GM13977 (cell line): Measurements from ENCODE around the gene SSC5D.

Experiments used
- DNase-seq: peaks from one replicate; pipeline ENCODE4 v3.0.0; 2012; ENCODE audit warnings: low spot score
- CTCF ChIP-seq: IDR thresholded peaks from 2 replicates; pipeline ENCODE4 v1.5.1; 2012; ENCODE audit warnings: mild to moderate bottlenecking, control low read depth; ENCODE audit not compliant: insufficient read depth; ENCODE audit errors: extremely low read depth, missing control alignments
- in situ Hi-C: fragments of 300-500 bp; cut with MboI; formaldehyde crosslinking; loops from one replicate; pipeline ENCODE4 v1.12.0; 2022; ENCODE audit warnings: low sequenced_read_pairs, low pct_unique_long_range_greater_than_20kb, mixed read lengths, inconsistent platforms; ENCODE audit not compliant: unreplicated experiment

The SSC5D gene

DNA sequence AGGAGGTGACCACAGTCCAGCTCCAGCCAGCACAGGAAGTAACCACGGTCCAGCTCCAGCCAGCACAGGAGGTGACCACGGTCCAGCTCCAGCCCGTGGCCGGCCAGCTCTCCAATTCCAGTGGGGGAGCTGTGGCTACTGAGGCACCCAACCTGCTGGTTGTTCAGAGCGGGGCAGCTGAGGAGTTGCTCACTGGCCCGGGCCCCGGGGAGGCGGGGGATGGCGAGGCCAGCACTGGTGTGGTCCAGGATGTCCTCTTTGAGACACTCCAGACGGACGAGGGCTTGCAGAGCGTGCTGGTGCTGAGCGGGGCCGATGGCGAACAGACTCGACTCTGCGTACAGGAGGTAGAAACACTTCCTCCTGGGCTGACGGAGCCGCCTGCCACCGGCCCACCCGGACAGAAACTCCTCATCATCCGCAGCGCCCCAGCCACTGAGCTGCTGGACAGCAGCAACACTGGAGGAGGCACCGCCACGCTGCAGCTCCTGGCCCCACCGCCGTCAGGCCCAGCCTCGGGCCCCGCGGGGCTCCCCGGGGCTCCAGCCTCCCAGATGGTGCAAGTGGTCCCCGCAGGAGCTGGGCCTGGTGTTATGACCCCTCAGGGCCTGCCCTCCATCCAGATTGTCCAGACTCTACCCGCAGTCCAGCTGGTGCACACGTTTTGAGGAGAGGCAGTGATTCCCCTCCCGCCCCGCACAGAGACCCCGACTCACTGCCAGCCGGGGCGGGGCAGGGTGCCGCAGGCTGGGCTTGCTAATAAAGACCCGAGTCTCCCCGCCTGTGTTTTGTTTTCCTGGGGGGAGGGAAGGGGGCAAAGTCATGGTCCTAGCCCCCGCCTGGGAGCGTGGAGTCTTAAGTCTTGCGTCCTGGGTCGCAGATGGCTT, 4.3 kb upstream of the SSC5D start:
- DNase-seq, result no peak
- in situ Hi-C loops, result no loop called here
- no peak for TF ChIP-seq CTCF

- in situ Hi-C loops, result no loop called here
- peak; percentile 97 for DNase-seq
- no peak for TF ChIP-seq CTCF
These were observed 3.4 kb upstream of the SSC5D start, which contains the start of gene NAT14 for GRCh38 chr19:55484593-55485438. Gene NAT14 (plus strand): TSS chr19:55485188. CDS start chr19:55485709, 521 bp downstream.

DNA sequence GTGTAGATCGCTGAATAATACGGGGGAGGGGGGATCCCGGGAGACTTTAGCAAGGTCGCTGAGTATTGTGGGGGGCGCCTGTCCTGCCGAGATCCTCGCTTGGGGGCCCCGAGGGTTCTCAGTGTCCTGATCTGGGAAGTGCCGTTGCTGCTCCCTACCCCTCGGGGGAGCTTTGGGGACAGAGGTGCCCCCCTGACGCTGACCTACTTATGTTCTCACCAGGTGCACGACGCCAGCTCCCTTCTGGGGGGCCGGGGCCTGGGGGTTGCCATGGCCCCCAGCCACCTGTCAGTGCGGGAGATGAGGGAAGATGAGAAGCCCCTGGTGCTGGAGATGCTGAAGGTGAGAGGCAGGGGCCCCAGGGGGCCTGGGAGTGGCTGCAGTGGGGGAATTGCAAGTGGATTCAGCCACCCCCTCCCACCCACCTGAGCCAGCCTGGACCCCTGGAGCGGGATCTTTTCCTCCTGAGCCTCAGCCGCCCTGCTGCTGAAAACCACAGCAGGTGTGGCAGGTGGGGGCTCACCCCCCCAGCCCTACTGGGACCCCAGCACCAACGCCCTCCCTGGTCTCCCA, 2.7 kb upstream of the SSC5D start:
- in situ Hi-C loops, result no loop called here
- DNase-seq, result no peak
- no peak for TF ChIP-seq CTCF

- no peak for TF ChIP-seq CTCF
- no peak for DNase-seq
- in situ Hi-C loops, result no loop called here
These were observed 1.9 kb upstream of the SSC5D start for GRCh38 chr19:55486043-55486970.

GRCh38 chr19:55486971-55487923, 989 bp upstream of the SSC5D start:
- TF ChIP-seq CTCF, result no peak
- DNase-seq, result no peak
- in situ Hi-C loops, result no loop called here
